ENCODE measurements around the gene ZFYVE28.

The ZFYVE28 gene

GRCh38 chr4:2334826-2335728, 83.4 kb downstream of the ZFYVE28 start:
- no peak overlapping the region for H3K4me3 Mint-ChIP-seq
- no peak overlapping the region for H3K27ac Mint-ChIP-seq
- no peaks in the 10 kb centered on the region for H3K27me3 Mint-ChIP-seq
- no peaks in the 10 kb centered on the region for H3K9me3 Mint-ChIP-seq
- H3K4me1 Mint-ChIP-seq: no peaks in the 10 kb centered on the region
- peaks cover 3% of the 10 kb centered on the region for H3K36me3 Mint-ChIP-seq

- H3K27me3 Mint-ChIP-seq: no peaks in the 10 kb centered on the region
- no peak overlapping the region for H3K27ac Mint-ChIP-seq
- no peaks in the 10 kb centered on the region for H3K4me1 Mint-ChIP-seq
- peaks cover 5% of the 10 kb centered on the region for H3K9me3 Mint-ChIP-seq
- H3K4me3 Mint-ChIP-seq: no peak overlapping the region
- H3K36me3 Mint-ChIP-seq: peaks cover 8% of the 10 kb centered on the region
Observed at GRCh38 chr4:2333916-2334644, 84.4 kb downstream of the ZFYVE28 start.

GRCh38 chr4:2333356-2333841, 85.0 kb downstream of the ZFYVE28 start:
- Mint-ChIP-seq H3K4me1 (no peaks in the 10 kb centered on the region), H3K27ac (no peak overlapping the region), H3K27me3 (no peaks in the 10 kb centered on the region), H3K4me3 (no peak overlapping the region), H3K9me3 (peaks cover 10% of the 10 kb centered on the region), H3K36me3 (peaks cover 12% of the 10 kb centered on the region)

- no peak overlapping the region for H3K4me3 Mint-ChIP-seq
Observed at GRCh38 chr4:2332976-2333319, 85.5 kb downstream of the ZFYVE28 start.

GRCh38 chr4:2332201-2332975, 86.1 kb downstream of the ZFYVE28 start:
- peaks cover 10% of the 10 kb centered on the region for H3K9me3 Mint-ChIP-seq
- no peaks in the 10 kb centered on the region for H3K27me3 Mint-ChIP-seq
- no peak overlapping the region for H3K4me3 Mint-ChIP-seq
- H3K4me1 Mint-ChIP-seq: no peaks in the 10 kb centered on the region
- peaks cover 22% of the 10 kb centered on the region for H3K36me3 Mint-ChIP-seq
- H3K27ac Mint-ChIP-seq: no peak overlapping the region

More at GRCh38 chr4:2332976-2333319, 85.5 kb downstream of the ZFYVE28 start:
- H3K27ac Mint-ChIP-seq: no peak overlapping the region
- H3K27me3 Mint-ChIP-seq: no peaks in the 10 kb centered on the region
- peaks cover 10% of the 10 kb centered on the region for H3K9me3 Mint-ChIP-seq
- H3K4me1 Mint-ChIP-seq: no peaks in the 10 kb centered on the region
- H3K36me3 Mint-ChIP-seq: peaks cover 16% of the 10 kb centered on the region

GRCh38 chr4:2331519-2332200, 86.8 kb downstream of the ZFYVE28 start:
- Mint-ChIP-seq H3K27me3 (no peaks in the 10 kb centered on the region), H3K27ac (no peak overlapping the region), H3K36me3 (peaks cover 22% of the 10 kb centered on the region), H3K4me1 (no peaks in the 10 kb centered on the region), H3K4me3 (no peak overlapping the region), H3K9me3 (peaks cover 11% of the 10 kb centered on the region)

- peaks cover 21% of the 10 kb centered on the region for H3K36me3 Mint-ChIP-seq
- no peaks in the 10 kb centered on the region for H3K4me1 Mint-ChIP-seq
- no peak overlapping the region for H3K4me3 Mint-ChIP-seq
- H3K9me3 Mint-ChIP-seq: peaks cover 17% of the 10 kb centered on the region
- no peak overlapping the region for H3K27ac Mint-ChIP-seq
- H3K27me3 Mint-ChIP-seq: no peaks in the 10 kb centered on the region
Observed at GRCh38 chr4:2331043-2331420, 87.4 kb downstream of the ZFYVE28 start.

- no peak overlapping the region for H3K27ac Mint-ChIP-seq
- H3K9me3 Mint-ChIP-seq: peaks cover 24% of the 10 kb centered on the region
- H3K4me1 Mint-ChIP-seq: no peaks in the 10 kb centered on the region
- H3K4me3 Mint-ChIP-seq: no peak overlapping the region
- H3K27me3 Mint-ChIP-seq: no peaks in the 10 kb centered on the region
- H3K36me3 Mint-ChIP-seq: peaks cover 23% of the 10 kb centered on the region
Observed at GRCh38 chr4:2330091-2331042, 88.1 kb downstream of the ZFYVE28 start.

GRCh38 chr4:2327579-2327978, 90.9 kb downstream of the ZFYVE28 start:
- Mint-ChIP-seq H3K27ac (no peak overlapping the region), H3K4me1 (no peaks in the 10 kb centered on the region), H3K27me3 (no peaks in the 10 kb centered on the region), H3K36me3 (peaks cover 25% of the 10 kb centered on the region), H3K9me3 (peaks cover 26% of the 10 kb centered on the region), H3K4me3 (no peak overlapping the region)

GRCh38 chr4:2324891-2325290, 93.6 kb downstream of the ZFYVE28 start:
- Mint-ChIP-seq H3K4me1 (no peaks in the 10 kb centered on the region), H3K9me3 (peaks cover 26% of the 10 kb centered on the region), H3K27ac (no peak overlapping the region), H3K27me3 (no peaks in the 10 kb centered on the region), H3K4me3 (no peak overlapping the region), H3K36me3 (peaks cover 23% of the 10 kb centered on the region)

- Mint-ChIP-seq H3K27ac (no peak overlapping the region), H3K27me3 (no peaks in the 10 kb centered on the region), H3K4me1 (no peaks in the 10 kb centered on the region), H3K36me3 (peaks cover 10% of the 10 kb centered on the region), H3K4me3 (no peak overlapping the region), H3K9me3 (peaks cover 16% of the 10 kb centered on the region)
Observed at GRCh38 chr4:2322841-2323240, 95.6 kb downstream of the ZFYVE28 start.

GRCh38 chr4:2322227-2322626, 96.2 kb downstream of the ZFYVE28 start:
- peaks cover 6% of the 10 kb centered on the region for H3K36me3 Mint-ChIP-seq
- peaks cover 16% of the 10 kb centered on the region for H3K9me3 Mint-ChIP-seq
- no peak overlapping the region for H3K27ac Mint-ChIP-seq
- no peaks in the 10 kb centered on the region for H3K27me3 Mint-ChIP-seq
- H3K4me1 Mint-ChIP-seq: no peaks in the 10 kb centered on the region
- no peak overlapping the region for H3K4me3 Mint-ChIP-seq

GRCh38 chr4:2321279-2322196, 96.9 kb downstream of the ZFYVE28 start:
- Mint-ChIP-seq H3K27ac (no peak overlapping the region), H3K4me1 (no peaks in the 10 kb centered on the region), H3K9me3 (peaks cover 14% of the 10 kb centered on the region), H3K27me3 (no peaks in the 10 kb centered on the region), H3K36me3 (peaks cover 4% of the 10 kb centered on the region), H3K4me3 (no peak overlapping the region)

All from activated naive CD4-positive, alpha-beta T cell treated with anti-CD3 and anti-CD28 coated beads, Interleukin-2, amount 50 U/mL, for 24 hours (primary cell).